NCI-H187 treated with DMSO at 0.1 percent for 48 hours (cell line): Measurements from ENCODE around the gene LILRB4.
A peak's percentile ranks its signal among the peaks of the same experiment; 100 is the strongest.
"Not testable (repeated sequence)": the region's sequence is repeated elsewhere in the genome, so short reads cannot be mapped to it uniquely, and the experiment has no call there.

Source experiments
- DNase-seq: peaks from one replicate; lab custom pipeline; 2025; lab: John Stamatoyannopoulos, UW

The LILRB4 gene

DNA sequence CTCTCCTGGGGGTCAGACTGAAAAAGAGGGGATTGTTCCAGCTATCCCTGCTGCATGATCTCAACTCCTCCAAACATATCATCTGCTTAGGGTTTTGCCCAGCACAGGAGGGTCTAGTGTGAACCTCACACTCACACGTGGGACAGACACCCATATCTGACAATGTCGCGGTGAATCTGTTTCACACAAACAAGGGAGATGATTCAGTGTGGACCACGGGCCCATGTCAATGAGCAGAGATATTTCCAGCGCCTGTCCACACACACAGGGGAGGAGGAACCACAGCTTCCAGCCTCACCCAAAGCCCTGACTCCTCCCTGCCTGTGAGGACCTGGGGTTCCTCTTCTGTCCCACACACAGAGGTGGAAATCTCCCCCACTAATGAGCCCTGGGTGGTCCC is 31.9 kb downstream of the LILRB4 start:
- no peak for DNase-seq

DNA sequence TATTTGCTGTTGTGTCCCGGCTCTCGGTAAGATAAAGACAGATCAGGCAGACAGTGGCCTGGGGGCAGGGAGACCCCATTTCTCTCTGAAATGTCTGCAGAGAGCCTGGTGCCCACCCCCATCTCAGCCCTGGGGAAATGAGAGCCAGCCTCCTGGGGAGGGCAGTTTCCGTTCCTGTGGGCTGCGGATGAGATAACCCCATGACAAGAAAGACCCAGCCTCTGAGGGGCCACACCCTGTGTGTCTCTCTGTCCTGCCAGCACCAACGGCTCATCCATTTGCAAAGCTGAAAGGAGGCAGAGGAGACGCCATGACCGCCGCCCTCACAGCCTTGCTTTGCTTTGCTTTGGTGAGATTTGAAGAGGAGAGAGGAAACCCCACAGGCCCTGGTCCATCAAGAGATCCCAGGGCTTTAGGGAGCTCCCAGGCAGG is 33.3 kb downstream of the LILRB4 start:
- DNase-seq = no peak

DNA sequence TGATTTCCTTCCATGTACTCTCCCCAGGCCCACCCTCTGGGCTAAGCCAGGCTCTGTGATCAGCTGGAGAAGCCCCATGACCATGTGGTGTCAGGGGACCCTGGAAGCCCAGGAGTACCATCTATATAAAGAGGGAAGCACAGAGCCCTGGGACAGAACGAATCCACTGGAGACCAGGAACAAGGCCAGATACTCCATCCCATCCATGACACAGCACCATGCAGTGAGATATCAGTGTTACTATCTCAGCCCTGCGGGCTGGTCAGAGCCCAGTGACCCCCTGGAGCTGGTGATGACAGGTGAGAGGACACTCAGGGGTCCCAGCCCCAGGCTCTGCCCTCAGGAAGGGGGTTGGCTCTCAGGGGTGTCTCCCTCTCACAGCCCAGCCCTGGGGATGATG is 34.0 kb downstream of the LILRB4 start:
- no peak for DNase-seq

DNA sequence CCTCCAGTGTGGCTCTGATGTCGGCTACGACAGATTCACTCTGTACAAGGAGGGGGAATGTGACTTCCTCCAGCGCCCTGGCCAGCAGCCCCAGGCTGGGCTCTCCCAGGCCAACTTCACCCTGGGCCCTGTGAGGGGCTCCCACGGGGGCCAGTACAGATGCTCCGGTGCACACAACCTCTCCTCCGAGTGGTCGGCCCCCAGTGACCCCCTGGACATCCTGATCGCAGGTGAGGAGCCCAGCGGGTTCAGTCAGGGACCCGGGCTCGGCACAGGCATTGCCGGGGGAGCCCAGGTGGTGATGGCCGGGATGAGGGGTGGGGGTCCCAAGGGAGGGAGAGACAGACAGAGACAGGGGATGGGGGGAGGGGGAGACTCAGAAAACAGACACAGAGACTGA is 34.9 kb downstream of the LILRB4 start:
- DNase-seq = not testable (repeated sequence)

DNA sequence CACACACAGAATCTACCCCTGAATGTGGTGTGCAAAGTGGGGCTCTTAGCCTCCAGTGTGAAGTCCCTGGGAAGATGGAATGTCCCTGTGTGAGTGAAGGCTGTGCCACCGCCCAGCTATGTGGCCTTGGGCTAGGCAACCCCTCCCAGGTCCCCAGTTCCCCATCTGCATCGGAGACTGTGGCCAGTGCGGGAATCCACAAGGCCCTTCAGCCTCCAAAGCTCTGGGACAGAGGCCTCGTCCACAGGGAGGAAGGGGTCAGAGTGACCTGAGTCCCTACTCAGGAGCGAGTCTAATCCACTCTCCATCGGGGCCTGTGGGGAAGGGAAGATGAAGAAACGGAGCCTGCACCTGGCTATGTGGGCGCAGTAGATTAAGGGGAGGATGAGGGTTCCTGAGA is 42.1 kb downstream of the LILRB4 start:
- no peak for DNase-seq

DNA sequence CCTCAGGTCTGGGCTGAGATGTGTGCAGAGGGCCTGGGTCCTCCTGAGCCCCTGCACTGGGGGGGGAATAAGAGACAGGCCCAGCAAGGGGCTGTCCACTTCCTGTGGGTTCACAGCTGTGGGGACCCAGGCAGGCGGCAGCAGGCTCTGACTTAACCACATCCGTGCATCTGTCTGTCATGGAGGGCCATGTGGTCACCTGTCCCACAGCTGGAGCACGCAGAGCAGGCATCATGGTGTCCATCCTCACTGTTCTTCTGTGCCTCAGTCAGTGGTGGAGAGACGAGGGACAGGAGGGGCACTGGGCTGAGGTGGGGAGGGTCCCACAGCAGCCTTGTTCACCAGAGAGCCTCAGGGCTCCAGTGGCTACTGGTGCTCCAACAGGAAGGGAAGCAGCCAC is 45.2 kb downstream of the LILRB4 start:
- DNase-seq = no peak

DNA sequence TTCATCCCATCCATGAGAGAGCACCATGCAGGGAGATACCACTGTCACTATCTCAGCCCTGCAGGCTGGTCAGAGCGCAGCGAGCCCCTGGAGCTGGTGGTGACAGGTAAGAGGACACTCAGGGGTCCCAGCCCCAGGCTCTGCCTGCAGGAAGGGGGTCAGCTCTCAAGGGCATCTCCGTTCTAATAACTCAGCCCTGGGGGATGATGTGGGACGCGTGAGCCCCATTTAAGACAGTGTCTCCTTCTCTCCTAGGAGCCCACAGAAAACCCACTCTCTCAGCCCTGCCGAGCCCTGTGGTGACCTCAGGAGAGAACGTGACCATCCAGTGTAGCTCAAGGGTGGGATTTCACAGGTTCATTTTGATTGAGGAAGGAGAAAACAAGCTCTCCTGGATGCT is 46.0 kb downstream of the LILRB4 start:
- DNase-seq = peak; percentile 15

DNA sequence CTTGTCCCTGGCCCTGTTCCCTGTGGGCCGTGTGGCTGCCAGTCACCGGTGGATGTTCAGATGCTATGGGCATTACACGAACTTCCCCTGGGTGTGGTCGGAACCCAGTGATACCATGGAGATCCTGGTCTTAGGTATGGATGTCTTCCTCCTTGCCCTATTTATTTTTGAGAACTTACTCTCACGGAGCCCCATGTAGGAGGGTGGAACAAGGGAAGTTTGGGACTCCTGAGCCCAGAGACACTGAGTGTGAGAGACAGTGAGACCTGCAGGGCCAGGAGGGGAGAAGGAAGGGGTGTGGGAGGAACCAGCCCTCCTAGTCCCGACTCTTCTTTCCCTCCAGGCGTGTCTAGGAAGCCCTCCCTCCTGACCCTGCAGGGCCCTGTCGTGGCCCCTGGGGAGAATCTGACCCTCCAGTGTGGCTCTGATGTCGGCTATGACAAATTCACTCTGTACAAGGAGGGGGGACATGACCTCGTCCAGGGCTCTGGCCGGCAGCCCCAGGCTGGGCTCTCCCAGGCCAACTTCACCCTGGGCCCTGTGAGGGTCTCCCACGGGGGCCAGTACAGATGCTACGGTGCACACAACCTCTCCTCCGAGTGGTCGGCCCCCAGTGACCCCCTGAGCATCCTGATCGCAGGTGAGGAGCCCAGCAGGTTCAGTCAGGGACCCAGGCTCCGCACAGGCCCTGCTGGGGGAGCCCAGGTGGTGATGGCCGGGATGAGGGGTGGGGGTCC is 46.6 kb downstream of the LILRB4 start:
- no peak for DNase-seq

DNA sequence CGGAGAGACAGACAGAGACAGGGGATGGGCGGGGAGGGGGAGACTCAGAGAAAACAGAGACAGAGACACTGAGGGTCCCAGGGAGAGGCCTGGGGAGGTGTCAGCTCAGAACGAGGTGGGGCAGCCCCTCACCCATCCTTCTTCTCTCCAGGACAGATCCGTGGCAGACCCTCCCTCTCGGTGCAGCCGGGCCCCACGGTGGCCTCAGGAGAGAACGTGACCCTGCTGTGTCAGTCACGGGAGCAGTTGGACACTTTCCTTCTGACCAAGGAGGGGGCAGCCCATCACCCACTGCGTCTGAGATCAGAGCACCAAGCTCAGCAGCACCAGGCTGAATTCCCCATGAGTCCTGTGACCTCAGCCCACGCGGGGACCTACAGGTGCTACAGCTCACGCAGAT is 47.2 kb downstream of the LILRB4 start:
- not testable (repeated sequence) for DNase-seq
